ENCODE results near the gene UAP1L1.
"Not testable (repeated sequence)": the region's sequence is repeated elsewhere in the genome, so short reads cannot be mapped to it uniquely, and the experiment has no call there.

GRCh38 chr9:137033481-137033880 is 43.8 kb upstream of the UAP1L1 start:
- not testable (repeated sequence) for TF ChIP-seq CTCF (IDR thresholded peaks at IDR 0.05; ENCODE audit: insufficient read depth, low read length); POLR2AphosphoS5 (IDR thresholded peaks at IDR 0.05; ENCODE audit: low read depth); REST (IDR thresholded peaks at IDR 0.05; ENCODE audit: insufficient replicate concordance, low read depth)

Measured in HL-60 (cell line).